ENCODE results near the gene MYH16. TPM values are rescaled to one million over a fixed set of nuclear protein-coding genes. Genes with fewer than 3 reads are reported as not detected.

The MYH16 gene
- total RNA-seq, 1 donor from 2014 or later: not detected

- no peaks in the 10 kb centered on the region for H3K4me1 ChIP-seq
- TF ChIP-seq CTCF (IDR thresholded peaks at IDR 0.05) (no peak), POLR2AphosphoS5 (IDR thresholded peaks at IDR 0.05; ENCODE audit: insufficient read depth in 1 of 2, low read depth in 1 of 2) (no peak), POLR2A (IDR thresholded peaks at IDR 0.05) (no peak)
- intact Hi-C loops (cut with DNase I): no loop called here
Measured at GRCh38 chr7:99252166-99252895, 20.3 kb upstream of the MYH16 start.

GRCh38 chr7:99253369-99253768 is 19.3 kb upstream of the MYH16 start:
- TF ChIP-seq POLR2A (IDR thresholded peaks at IDR 0.05) (no peak), POLR2AphosphoS5 (IDR thresholded peaks at IDR 0.05; ENCODE audit: insufficient read depth in 1 of 2, low read depth in 1 of 2) (no peak), CTCF (IDR thresholded peaks at IDR 0.05) (no peak)
- H3K4me1 ChIP-seq: no peaks in the 10 kb centered on the region
- no peaks in the 10 kb centered on the region for H3K27me3 ChIP-seq
- DNase-seq (ENCODE audit: extremely low spot score in 2 of 2): no peak
- no peak overlapping the region for H3K4me3 ChIP-seq
- H3K9me3 ChIP-seq: no peaks in the 10 kb centered on the region
- H3K27ac ChIP-seq: no peak overlapping the region
- no peaks in the 10 kb centered on the region for H3K36me3 ChIP-seq
- intact Hi-C loops (cut with DNase I): no loop called here

More at GRCh38 chr7:99252166-99252895, 20.3 kb upstream of the MYH16 start:
- Histone ChIP-seq H3K27me3 (no peaks in the 10 kb centered on the region), H3K9me3 (no peaks in the 10 kb centered on the region), H3K27ac (no peak overlapping the region), H3K36me3 (no peaks in the 10 kb centered on the region), H3K4me3 (no peak overlapping the region)
- DNase-seq (ENCODE audit: extremely low spot score in 2 of 2): no peak

GRCh38 chr7:99254390-99254789 is 18.2 kb upstream of the MYH16 start:
- no peaks in the 10 kb centered on the region for H3K4me1 ChIP-seq
- no peak for DNase-seq (ENCODE audit: extremely low spot score in 2 of 2)
- H3K36me3 ChIP-seq: no peaks in the 10 kb centered on the region
- TF ChIP-seq POLR2A (IDR thresholded peaks at IDR 0.05) (no peak), POLR2AphosphoS5 (IDR thresholded peaks at IDR 0.05; ENCODE audit: insufficient read depth in 1 of 2, low read depth in 1 of 2) (no peak), CTCF (IDR thresholded peaks at IDR 0.05) (no peak)
- intact Hi-C loops (cut with DNase I): no loop called here
- H3K27ac ChIP-seq: no peak overlapping the region
- H3K4me3 ChIP-seq: no peak overlapping the region
- H3K27me3 ChIP-seq: no peaks in the 10 kb centered on the region
- no peaks in the 10 kb centered on the region for H3K9me3 ChIP-seq

- intact Hi-C loops (cut with DNase I): no loop called here
- Histone ChIP-seq H3K4me3 (no peak overlapping the region), H3K36me3 (no peaks in the 10 kb centered on the region), H3K4me1 (no peaks in the 10 kb centered on the region), H3K9me3 (no peaks in the 10 kb centered on the region), H3K27ac (no peak overlapping the region), H3K27me3 (no peaks in the 10 kb centered on the region)
- TF ChIP-seq POLR2A (IDR thresholded peaks at IDR 0.05) (no peak), POLR2AphosphoS5 (IDR thresholded peaks at IDR 0.05; ENCODE audit: insufficient read depth in 1 of 2, low read depth in 1 of 2) (no peak), CTCF (IDR thresholded peaks at IDR 0.05) (no peak)
- DNase-seq (ENCODE audit: extremely low spot score in 2 of 2): no peak
Measured at GRCh38 chr7:99255463-99255862, 17.2 kb upstream of the MYH16 start.

GRCh38 chr7:99257065-99257464 is 15.6 kb upstream of the MYH16 start:
- Histone ChIP-seq H3K4me3 (no peak overlapping the region), H3K4me1 (no peaks in the 10 kb centered on the region), H3K27ac (no peak overlapping the region), H3K36me3 (no peaks in the 10 kb centered on the region), H3K27me3 (no peaks in the 10 kb centered on the region), H3K9me3 (no peaks in the 10 kb centered on the region)
- intact Hi-C loops (cut with DNase I): no loop called here
- DNase-seq (ENCODE audit: extremely low spot score in 2 of 2): no peak
- TF ChIP-seq POLR2AphosphoS5 (IDR thresholded peaks at IDR 0.05; ENCODE audit: insufficient read depth in 1 of 2, low read depth in 1 of 2): no peak
- TF ChIP-seq CTCF (IDR thresholded peaks at IDR 0.05): no peak
- TF ChIP-seq POLR2A (IDR thresholded peaks at IDR 0.05): no peak

Measured in vagina (tissue), 2 donors.